K562 (cell line): ENCODE measurements around the gene FAM20B. TPM values are rescaled to one million over a fixed set of nuclear protein-coding genes. Genes with fewer than 3 reads are reported as not detected.

ENCODE experiments used
- ATF6 ChIP-seq: sonication (generic); formaldehyde crosslinking; IDR thresholded peaks from 2 replicates; pipeline ENCODE4 v1.4.0; 2020; ENCODE audit warnings: mild to moderate bottlenecking, missing genetic modification reagents
- CGGBP1 ChIP-seq: fragments of 250-450 bp; sonication (Bioruptor Pico); IDR thresholded peaks from 2 replicates; pipeline ENCODE4 v1.9.0; 2021; ENCODE audit warnings: mild to moderate bottlenecking
- CREB3 ChIP-seq: fragments of 450-650 bp; conservative IDR thresholded peaks from 2 replicates; pipeline ENCODE4 v1.6.1; 2016; ENCODE audit warnings: missing genetic modification characterization, low read depth, mild to moderate bottlenecking, missing compliant biosample characterization, moderate library complexity
- CREB3L1 ChIP-seq: fragments of 450-650 bp; IDR thresholded peaks from 2 replicates; pipeline ENCODE4 v1.6.1; 2014; ENCODE audit warnings: low read depth, mild to moderate bottlenecking, moderate library complexity, borderline replicate concordance
- E2F6 ChIP-seq, 2 experiments: IDR thresholded peaks; 2 replicates each; pipeline ENCODE4 v1.6.1; 2011; ENCODE audit warnings: borderline replicate concordance in 1 of 2, control low read depth in 1 of 2, low read depth in 1 of 2, low read length in 1 of 2, mild to moderate bottlenecking in 1 of 2, mixed read lengths in 1 of 2, moderate library complexity in 1 of 2; ENCODE audit not compliant: insufficient read depth in 1 of 2, insufficient read length in 1 of 2, poor library complexity in 1 of 2, severe bottlenecking in 1 of 2; ENCODE audit errors: extremely low read depth in 1 of 2
- FOXA1 ChIP-seq: fragments of 450-650 bp; IDR thresholded peaks from 2 replicates; pipeline ENCODE4 v1.6.1; 2016; ENCODE audit warnings: mild to moderate bottlenecking, borderline replicate concordance
- ILF3 ChIP-seq: fragments of 450-650 bp; IDR thresholded peaks from 2 replicates; pipeline ENCODE4 v1.6.1; 2018; ENCODE audit warnings: antibody characterized with exemption, mild to moderate bottlenecking, moderate library complexity, borderline replicate concordance
- NR2C1 ChIP-seq, 2 experiments: fragments of 450-650 bp; IDR thresholded peaks; 2 replicates each; pipeline ENCODE4 v1.6.1; 2017; ENCODE audit warnings: mild to moderate bottlenecking in 2 of 2, antibody characterized with exemption in 1 of 2, inconsistent platforms in 1 of 2, missing compliant biosample characterization in 1 of 2, missing genetic modification characterization in 1 of 2
- POLR3A ChIP-seq: IDR thresholded peaks from 2 replicates; pipeline ENCODE4 v1.6.1; 2011; ENCODE audit warnings: borderline replicate concordance, mild to moderate bottlenecking, moderate library complexity; ENCODE audit not compliant: insufficient read length, insufficient read depth; ENCODE audit errors: extremely low read depth
- RBFOX2 ChIP-seq: fragments of 200-400 bp; formaldehyde crosslinking; IDR thresholded peaks from 2 replicates; pipeline ENCODE4 v1.6.1; 2017; ENCODE audit warnings: low read depth, mild to moderate bottlenecking, low read length, moderate library complexity
- RBM14 ChIP-seq: fragments of 200-400 bp; formaldehyde crosslinking; IDR thresholded peaks from 2 replicates; pipeline ENCODE4 v1.6.1; 2018; ENCODE audit warnings: low read depth, mild to moderate bottlenecking, low read length, moderate library complexity, borderline replicate concordance; ENCODE audit not compliant: insufficient read depth
- SMAD4 ChIP-seq: fragments of 250-450 bp; sonication (Bioruptor Pico); conservative IDR thresholded peaks from 2 replicates; pipeline ENCODE4 v1.8.0; 2021; ENCODE audit warnings: inconsistent platforms, mild to moderate bottlenecking, moderate library complexity
- SMARCC2 ChIP-seq: fragments of 450-650 bp; IDR thresholded peaks from 2 replicates; pipeline ENCODE4 v1.6.1; 2017; ENCODE audit warnings: antibody characterized with exemption, moderate library complexity, mild to moderate bottlenecking, low read depth
- TRIM24 ChIP-seq, 2 experiments: fragments of 450-650 bp; IDR thresholded peaks; 2 replicates each; pipeline ENCODE4 v1.6.1; 2016
- ZBTB26 ChIP-seq: fragments of 450-650 bp; formaldehyde crosslinking; IDR thresholded peaks from 2 replicates; pipeline ENCODE4 v1.4.0; 2022; ENCODE audit warnings: missing genetic modification characterization
- ZNF197 ChIP-seq: fragments of 200-800 bp; sonication (Bioruptor generic); IDR thresholded peaks from 2 replicates; pipeline ENCODE4 v1.6.1; 2016; ENCODE audit warnings: low read depth, missing genetic modification characterization, missing compliant biosample characterization
- ZNF23 ChIP-seq: fragments of 250-450 bp; sonication (Bioruptor Pico); IDR thresholded peaks from 2 replicates; pipeline ENCODE4 v1.4.0; 2020; ENCODE audit warnings: mild to moderate bottlenecking
- ZNF778 ChIP-seq: fragments of 450-650 bp; formaldehyde crosslinking; IDR thresholded peaks from 2 replicates; pipeline ENCODE4 v1.4.0; 2020; ENCODE audit warnings: mild to moderate bottlenecking, moderate library complexity
- polyA plus RNA-seq, 8 experiments: library from polyadenylated mRNA; depleted of rRNA in 4 of 8; stranded (reverse) in 5 of 8; unstranded in 3 of 8; fragments of >200 nt; fragmentation: Nextera tagmentation in 2 of 8; fragmentation: Illumina TruSeq in 1 of 8; extraction: Ambion mirVana in 2 of 8; extraction: Trizol in 1 of 8; gene quantifications; 2 replicates each; pipeline versions ENCODE4 v1.2.1 to v1.2.3, GENCODE V29; 2011 to 2014; ENCODE audit warnings: inconsistent platforms in 1 of 8, missing spikeins in 1 of 8
- total RNA-seq, 7 experiments: library from RNA; depleted of rRNA in 6 of 7; stranded (reverse); fragments of >200 nt in 6 of 7; fragmentation: Illumina TruSeq in 2 of 7; extraction: Trizol in 2 of 7; gene quantifications; 2 replicates each; pipeline versions ENCODE4 v1.2.1 to v1.2.3, GENCODE V29; 2011 to 2021; ENCODE audit warnings: low replicate concordance in 1 of 7

Gene FAM20B
- total and polyA plus RNA-seq, 9 of the 15 experiments (the other 6 are each of a cell fraction or from before 2014, with no cell fraction given), result 7.2 to 67.5 (median 42.9) TPM

GRCh38 chr1:179017383-179018326 is 8.0 kb upstream of the FAM20B start (continued):
- TF ChIP-seq ZBTB26 (CRISPR knock-in tag) (no peak), SMAD4 (CRISPR knock-in tag) (0 out of 2 replicates have a peak, but pooled peaks have one; percentile 26), ATF6 (CRISPR knock-in tag) (no peak), ILF3 (no peak), RBM14 (no peak), FOXA1 (no peak), RBFOX2 (no peak), SMARCC2 (peak; percentile 68), CGGBP1 (CRISPR knock-in tag) (no peak), ZNF778 (no peak), E2F6 (IDR thresholded peaks at IDR 0.05; ENCODE audit: borderline replicate concordance in 1 of 2, extremely low read depth in 1 of 2, insufficient read depth in 1 of 2, insufficient read length in 1 of 2, low read depth in 1 of 2, low read length in 1 of 2, poor library complexity in 1 of 2, severe bottlenecking in 1 of 2) (no peak), ZNF197 (no peak), POLR3A (no peak), NR2C1 (IDR thresholded peaks at IDR 0.05) (peak; percentile 75), NR2C1 (tag; IDR thresholded peaks at IDR 0.05) (peak; percentile 79), CREB3L1 (peak; percentile 42; the same call in 1 of the 2 replicates), TRIM24 (IDR thresholded peaks at IDR 0.05) (peak in 1 of 2 experiments; percentile 27; a peak in 1 of 4 replicates), CREB3 (no peak), ZNF23 (CRISPR knock-in tag) (no peak)
